GM18867 (cell line): ENCODE data around the gene PGAP2.

ENCODE experiments used
- ATAC-seq: cut with Tn5 transposase; IDR thresholded peaks from one replicate; pipeline ENCODE4 v1.9.1; 2021; ENCODE audit warnings: mild to moderate bottlenecking, moderate library complexity; ENCODE audit not compliant: unreplicated experiment

Gene PGAP2

GRCh38 chr11:3831378-3832239, 23.2 kb downstream of the PGAP2 start:
- ATAC-seq, result no peak

GRCh38 chr11:3832816-3833215, 24.5 kb downstream of the PGAP2 start:
- ATAC-seq, result no peak

GRCh38 chr11:3833449-3833848, 25.1 kb downstream of the PGAP2 start:
- no peak for ATAC-seq

- no peak for ATAC-seq
Measured at GRCh38 chr11:3834349-3834663, 25.9 kb downstream of the PGAP2 start.

- no peak for ATAC-seq
Measured at GRCh38 chr11:3834664-3835461, 26.5 kb downstream of the PGAP2 start.

- ATAC-seq, result no peak
Measured at GRCh38 chr11:3835751-3836150, 27.4 kb downstream of the PGAP2 start.

- no peak for ATAC-seq
Measured at GRCh38 chr11:3836903-3837302, 28.5 kb downstream of the PGAP2 start.

GRCh38 chr11:3837793-3838192, 29.4 kb downstream of the PGAP2 start:
- no peak for ATAC-seq

DNA sequence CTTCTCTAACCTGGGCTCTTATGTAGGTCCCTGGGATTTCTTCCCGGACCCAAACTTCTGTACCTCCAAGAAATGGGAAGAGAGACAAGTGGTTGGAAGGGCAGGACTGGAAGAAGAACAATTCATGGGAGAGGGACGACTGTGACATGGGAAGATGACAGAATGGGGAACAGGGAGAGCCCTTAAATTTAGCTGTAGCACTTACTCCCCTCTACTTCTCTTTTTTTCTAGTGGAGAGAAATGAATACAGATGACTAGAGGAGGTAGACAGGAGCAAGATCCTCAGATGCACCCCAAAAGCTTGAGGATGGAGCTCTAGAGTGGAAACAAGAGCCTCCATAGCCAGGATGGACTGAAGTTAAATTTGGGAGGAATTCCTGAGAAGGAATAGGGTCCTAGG, 30.1 kb downstream of the PGAP2 start:
- no peak for ATAC-seq

GRCh38 chr11:3840004-3840869, 31.9 kb downstream of the PGAP2 start:
- ATAC-seq, result no peak

- peak; percentile 40 for ATAC-seq
Measured at GRCh38 chr11:3840870-3841425, 32.6 kb downstream of the PGAP2 start, which contains the start of gene RHOG. TSS of gene RHOG (minus strand) at chr11:3840959. CDS start at chr11:3828138, 12,821 bp downstream.

- ATAC-seq, result peak; percentile 55
Measured at GRCh38 chr11:3841426-3842350, 33.3 kb downstream of the PGAP2 start.

DNA sequence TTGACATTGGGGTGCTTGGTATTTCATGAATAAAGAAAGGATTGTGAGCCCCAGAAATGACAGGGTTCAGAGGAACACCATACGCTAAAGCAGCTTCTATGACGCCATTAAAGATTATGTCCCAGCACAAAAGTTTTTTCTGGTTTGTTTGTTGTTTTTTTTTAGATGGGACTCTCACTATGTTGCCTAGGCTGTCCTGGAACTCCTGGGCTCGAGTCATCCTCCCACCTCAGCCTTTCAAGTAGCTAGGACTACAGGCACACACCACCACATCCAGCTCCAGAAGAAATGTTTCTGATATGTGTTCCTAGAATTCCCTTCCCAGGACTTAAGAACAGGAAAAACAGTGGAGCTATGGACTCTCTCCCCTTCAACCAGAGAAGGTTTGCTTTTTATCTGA, 35.0 kb downstream of the PGAP2 start:
- ATAC-seq, result no peak

GRCh38 chr11:3845246-3845645, 36.9 kb downstream of the PGAP2 start:
- ATAC-seq, result no peak

DNA sequence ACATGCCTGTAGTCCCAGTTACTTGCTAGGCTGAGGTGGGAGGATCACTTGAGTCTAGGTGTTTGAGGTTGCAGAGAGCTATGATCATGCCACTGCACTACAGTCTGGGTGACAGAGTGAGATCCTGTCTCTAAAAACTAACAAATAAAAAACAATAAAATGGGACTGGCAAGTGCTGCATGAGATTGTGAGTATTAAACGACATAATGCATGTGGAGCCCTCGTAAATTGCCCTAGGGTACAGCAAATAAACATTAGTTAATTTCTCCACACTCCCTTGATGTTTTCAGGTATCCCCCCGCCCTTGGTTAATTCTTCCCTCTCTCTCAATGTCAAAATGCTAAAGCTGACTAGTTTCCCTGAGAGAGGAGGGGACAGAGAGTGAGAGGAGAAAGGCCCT, 37.3 kb downstream of the PGAP2 start:
- ATAC-seq, result no peak

DNA sequence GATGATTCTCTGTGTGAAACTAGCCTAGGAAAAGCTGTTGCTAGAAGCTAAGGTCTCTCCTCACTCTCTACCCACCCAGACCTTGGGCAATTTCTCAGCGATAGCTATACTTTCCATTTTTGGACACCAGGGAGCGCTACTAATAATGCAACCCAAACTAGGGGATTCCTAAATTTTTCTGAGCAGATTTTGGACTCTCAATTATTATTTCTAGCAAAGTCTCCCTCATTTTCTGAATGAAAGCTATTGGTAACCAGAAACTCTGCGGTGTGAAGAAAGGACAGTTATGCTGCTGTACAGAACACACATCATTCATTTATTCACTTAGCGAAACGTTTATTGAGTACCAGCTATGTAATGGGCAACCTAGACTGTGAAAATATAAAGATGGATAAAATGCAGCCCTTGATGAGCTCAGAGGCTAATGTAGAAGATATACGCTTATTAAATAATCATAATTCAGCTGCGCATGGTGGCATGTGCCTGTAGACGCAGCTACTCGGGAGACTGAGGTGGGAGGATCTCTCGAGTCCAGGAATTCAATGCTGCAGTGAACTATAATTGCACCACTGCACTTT, 41.0 kb downstream of the PGAP2 start:
- ATAC-seq, result peak; percentile 64

DNA sequence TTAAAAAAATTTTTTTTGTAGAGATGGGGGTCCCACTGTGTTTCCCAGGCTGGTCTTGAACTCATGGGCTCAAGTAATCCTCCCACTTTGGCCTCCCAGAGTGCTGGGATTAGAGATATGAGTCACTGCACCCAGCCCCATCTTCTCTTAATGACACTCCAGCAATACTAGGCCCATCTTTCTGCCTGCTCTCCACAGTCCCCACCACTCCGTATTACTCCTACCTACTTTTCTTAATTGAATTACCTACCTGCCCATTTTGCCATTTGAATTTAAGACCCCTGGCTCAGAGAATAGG, 45.1 kb downstream of the PGAP2 start:
- ATAC-seq, result no peak

GRCh38 chr11:3853899-3854659, 45.7 kb downstream of the PGAP2 start:
- peak; percentile 30 for ATAC-seq

DNA sequence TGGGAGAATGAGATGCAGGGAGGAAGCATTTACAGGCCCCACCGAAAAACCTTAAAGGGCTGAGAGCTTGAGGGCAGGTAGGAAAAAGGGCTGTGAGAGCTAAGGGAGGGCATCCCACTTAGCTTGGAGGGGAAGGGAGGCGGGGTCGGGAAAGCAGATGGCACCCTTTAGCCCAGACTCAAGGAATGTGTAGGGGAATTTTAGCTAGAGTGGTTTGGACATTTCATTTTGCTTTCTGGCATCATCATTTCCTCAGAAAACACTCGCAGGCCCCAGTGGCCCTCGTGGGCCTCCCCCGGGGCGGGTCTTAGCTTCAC, 46.3 kb downstream of the PGAP2 start:
- ATAC-seq, result peak; percentile 10
